Bronchial epithelial cell (primary cell): ENCODE results near the gene PDK1. TPM values are rescaled to one million over a fixed set of nuclear protein-coding genes. Genes with fewer than 3 reads are reported as not detected.

Experiments
- DNase-seq: peaks from one replicate; pipeline ENCODE4 v3.0.0-alpha.2; 2010; ENCODE audit warnings: low read depth
- FAIRE-seq: peaks from 2 replicates; lab custom pipeline; 2011; peaks lifted over from hg19 to GRCh38; lab: Jason Lieb, UNC
- H3K27me3 ChIP-seq: 2 replicates; pipeline ENCODE4 v1.5.1; 2011; ENCODE audit warnings: low read length; ENCODE audit not compliant: control insufficient read depth, insufficient read depth
- H3K36me3 ChIP-seq: 2 replicates; pipeline ENCODE4 v1.5.1; 2011; ENCODE audit warnings: low read length; ENCODE audit not compliant: control insufficient read depth, insufficient read depth
- H3K4me3 ChIP-seq: 2 replicates; pipeline ENCODE4 v1.5.1; 2011; ENCODE audit warnings: mild to moderate bottlenecking, low read depth, low read length, control low read depth
- total RNA-seq: library from RNA; depleted of rRNA; stranded (reverse); fragments of >200 nt; gene quantifications from 2 replicates; pipeline ENCODE4 v1.2.1, GENCODE V29; 2014
- TF ChIP-seq, protein P1 (sequence below): IDR thresholded peaks from 2 replicates; pipeline ENCODE4 v1.5.1; 2011; ENCODE audit warnings: mild to moderate bottlenecking, moderate library complexity, low read length, control low read depth, inconsistent platforms; ENCODE audit not compliant: insufficient read depth, severe bottlenecking

The PDK1 gene
- total RNA-seq, 1 donor from 2014 or later = 18.4 TPM

DNA sequence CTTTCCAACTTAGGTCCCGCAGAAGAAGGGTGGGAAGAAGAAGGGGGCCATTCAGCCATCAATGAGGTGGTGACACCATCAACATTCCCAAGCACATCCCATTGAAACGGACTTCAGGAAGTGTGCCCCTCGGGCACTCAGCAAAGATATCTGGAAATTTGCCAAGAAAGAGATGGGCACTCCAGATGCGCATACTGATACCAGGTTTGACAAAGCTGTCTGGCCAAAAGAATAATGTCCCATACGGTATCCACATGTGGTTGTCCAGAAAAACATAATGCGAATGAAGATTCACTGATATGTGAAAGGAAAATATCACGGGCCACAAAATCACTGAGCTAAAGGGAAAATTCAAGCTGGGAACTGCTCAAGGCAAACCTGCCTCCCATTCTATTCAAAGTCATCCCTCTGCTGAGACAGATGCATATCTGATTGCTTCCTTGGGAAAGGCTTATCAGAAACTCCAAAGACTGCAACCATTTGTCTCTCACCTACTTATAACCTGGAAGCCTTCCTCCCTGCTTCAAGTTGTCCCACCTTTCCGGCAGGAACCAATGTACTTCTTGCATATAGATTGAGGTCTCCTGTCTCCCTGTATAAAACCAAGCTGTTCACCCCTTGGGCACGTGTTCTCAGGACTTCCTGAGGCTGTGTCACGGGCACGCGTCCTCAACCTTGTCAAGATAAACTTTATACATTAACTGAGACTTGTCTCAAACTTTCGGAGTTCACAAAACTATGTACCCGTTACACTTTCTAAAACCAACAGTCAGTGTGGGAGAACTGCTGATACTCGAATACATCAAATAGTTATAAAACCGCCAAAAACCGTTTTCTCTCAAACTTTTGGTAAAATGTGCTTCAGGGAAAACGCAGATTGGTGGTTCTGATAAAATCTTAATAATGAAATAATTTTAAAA lies 1.3 kb upstream of the PDK1 start:
- no peak for FAIRE-seq
- H3K36me3 ChIP-seq = no peaks in the 10 kb centered on the region
- peak overlapping the region; percentile 86 for H3K4me3 ChIP-seq
- TF ChIP-seq, protein P1, sequence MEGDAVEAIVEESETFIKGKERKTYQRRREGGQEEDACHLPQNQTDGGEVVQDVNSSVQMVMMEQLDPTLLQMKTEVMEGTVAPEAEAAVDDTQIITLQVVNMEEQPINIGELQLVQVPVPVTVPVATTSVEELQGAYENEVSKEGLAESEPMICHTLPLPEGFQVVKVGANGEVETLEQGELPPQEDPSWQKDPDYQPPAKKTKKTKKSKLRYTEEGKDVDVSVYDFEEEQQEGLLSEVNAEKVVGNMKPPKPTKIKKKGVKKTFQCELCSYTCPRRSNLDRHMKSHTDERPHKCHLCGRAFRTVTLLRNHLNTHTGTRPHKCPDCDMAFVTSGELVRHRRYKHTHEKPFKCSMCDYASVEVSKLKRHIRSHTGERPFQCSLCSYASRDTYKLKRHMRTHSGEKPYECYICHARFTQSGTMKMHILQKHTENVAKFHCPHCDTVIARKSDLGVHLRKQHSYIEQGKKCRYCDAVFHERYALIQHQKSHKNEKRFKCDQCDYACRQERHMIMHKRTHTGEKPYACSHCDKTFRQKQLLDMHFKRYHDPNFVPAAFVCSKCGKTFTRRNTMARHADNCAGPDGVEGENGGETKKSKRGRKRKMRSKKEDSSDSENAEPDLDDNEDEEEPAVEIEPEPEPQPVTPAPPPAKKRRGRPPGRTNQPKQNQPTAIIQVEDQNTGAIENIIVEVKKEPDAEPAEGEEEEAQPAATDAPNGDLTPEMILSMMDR = no peak
- H3K27me3 ChIP-seq = no peaks in the 10 kb centered on the region
- DNase-seq = peak; percentile 25

DNA sequence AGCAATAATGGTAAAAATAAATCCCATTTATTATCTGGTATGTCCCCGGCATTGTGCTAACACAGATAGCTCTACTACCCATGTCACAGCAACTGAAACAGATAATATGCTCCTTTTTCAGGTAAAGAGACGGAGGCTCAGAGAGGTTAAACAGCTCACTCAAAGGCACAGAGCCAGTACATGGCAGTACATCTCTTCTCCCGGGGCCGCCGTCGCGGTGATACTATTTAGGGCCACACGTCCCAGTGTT lies 693 bp upstream of the PDK1 start:
- no peak for DNase-seq

DNA sequence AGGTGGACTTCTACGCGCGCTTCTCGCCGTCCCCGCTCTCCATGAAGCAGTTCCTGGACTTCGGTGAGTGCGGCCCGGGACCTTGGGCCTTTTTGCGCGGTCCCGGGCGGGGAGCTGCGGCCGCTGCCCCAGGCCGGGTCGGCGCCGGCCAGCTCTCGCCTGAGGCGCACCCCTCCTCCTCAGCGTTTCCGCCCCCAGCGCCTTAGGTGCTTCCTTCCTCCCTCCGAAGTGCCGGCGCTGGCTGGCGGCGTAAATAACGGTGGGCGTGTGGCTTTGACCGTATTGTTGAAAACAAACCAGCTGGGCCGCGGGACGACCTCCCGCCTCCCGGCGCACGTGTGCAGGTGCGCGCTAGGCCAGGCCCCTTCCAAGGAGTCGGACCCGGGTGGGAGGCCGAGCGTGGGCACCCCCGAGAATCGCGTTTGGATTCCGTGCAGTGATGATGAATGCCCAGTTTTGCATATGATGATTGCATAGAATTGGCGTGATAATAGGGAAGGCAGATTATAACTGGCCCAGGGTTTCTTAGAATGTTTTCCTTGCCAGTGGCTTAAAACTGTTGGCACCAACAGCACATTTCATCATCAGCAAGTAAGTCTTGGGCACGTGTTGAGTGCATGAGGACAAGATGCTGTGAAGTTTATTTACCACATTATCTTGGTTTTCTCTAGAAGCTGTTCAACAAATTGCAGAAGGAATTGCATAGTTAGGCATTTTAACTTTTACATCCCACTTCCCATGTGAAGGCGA lies 569 bp downstream of the PDK1 start:
- H3K4me3 ChIP-seq = peak overlapping the region; percentile 86
- H3K27me3 ChIP-seq = no peaks in the 10 kb centered on the region
- peaks cover 6% of the 10 kb centered on the region for H3K36me3 ChIP-seq
- FAIRE-seq (no peak), DNase-seq (peak; percentile 62)
- TF ChIP-seq, protein P1 = no peak

More for the DNA sequence above, 693 bp upstream of the PDK1 start:
- peaks cover 2% of the 10 kb centered on the region for H3K36me3 ChIP-seq
- TF ChIP-seq, protein P1 = no peak
- peak overlapping the region; percentile 86 for H3K4me3 ChIP-seq
- H3K27me3 ChIP-seq = no peaks in the 10 kb centered on the region
- no peak for FAIRE-seq

DNA sequence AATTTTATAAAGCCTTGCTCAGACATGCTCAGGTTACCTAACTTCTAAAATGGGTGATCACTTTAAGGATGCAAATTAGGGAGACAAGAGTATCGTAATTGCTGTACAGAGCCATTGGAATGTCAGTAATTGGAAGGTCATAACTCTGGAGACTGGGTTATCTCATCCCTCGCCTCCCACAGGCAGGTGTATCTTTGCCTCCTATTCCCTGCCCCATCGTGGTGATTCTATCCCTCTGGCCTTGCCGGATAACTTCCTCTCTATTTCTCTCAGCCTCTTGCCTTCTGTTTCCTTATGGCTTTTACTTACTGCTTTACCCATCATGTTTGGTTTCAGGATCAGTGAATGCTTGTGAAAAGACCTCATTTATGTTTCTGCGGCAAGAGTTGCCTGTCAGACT lies 2.5 kb downstream of the PDK1 start:
- no peak for FAIRE-seq

DNA sequence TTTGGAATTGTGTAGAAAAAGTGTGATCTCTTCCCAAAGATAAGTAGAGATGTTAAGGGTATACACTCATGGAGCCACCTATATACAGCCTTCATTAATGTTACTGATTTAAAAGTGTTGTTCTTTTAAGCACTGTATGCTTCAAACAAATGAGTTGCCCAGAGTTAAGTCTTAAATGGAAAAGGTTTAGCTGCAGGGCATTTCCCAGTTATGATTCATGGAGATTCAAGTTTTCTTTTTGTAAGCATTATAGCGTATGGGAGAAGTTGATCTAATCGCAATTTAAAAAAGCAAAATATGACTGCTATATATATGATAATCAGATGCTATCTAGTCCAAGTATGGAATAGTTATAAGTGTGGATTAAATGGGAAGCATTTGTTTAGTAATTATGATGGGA lies 4.8 kb downstream of the PDK1 start:
- Histone ChIP-seq H3K27me3 (no peaks in the 10 kb centered on the region), H3K36me3 (peaks cover 8% of the 10 kb centered on the region), H3K4me3 (no peak overlapping the region)
- FAIRE-seq (no peak), DNase-seq (peak; percentile 41)
- TF ChIP-seq, protein P1 = no peak

More for the DNA sequence above, 2.5 kb downstream of the PDK1 start:
- Histone ChIP-seq H3K36me3 (peaks cover 6% of the 10 kb centered on the region), H3K27me3 (no peaks in the 10 kb centered on the region), H3K4me3 (no peak overlapping the region)
- TF ChIP-seq, protein P1 = no peak
- DNase-seq = no peak
